CD14-positive monocyte (primary cell): ENCODE measurements around the gene MT1A. TPM values are rescaled to one million over a fixed set of nuclear protein-coding genes. Genes with fewer than 3 reads are reported as not detected.

Experiments
- DNase-seq, 3 donors: peaks; one replicate each; pipeline ENCODE4 v3.0.0-alpha.2; 2011 to 2022
- H2AFZ ChIP-seq: 2 replicates; pipeline ENCODE4 v1.6.0; 2012; ENCODE audit warnings: mild to moderate bottlenecking, low read depth, low read length, inconsistent platforms; ENCODE audit not compliant: insufficient read depth, poor library complexity, severe bottlenecking
- H3K27ac ChIP-seq, 2 donors: 1 replicate in 1 of 2; 2 replicates in 1 of 2; pipeline ENCODE4 v1.5.1; 2012 to 2013; ENCODE audit warnings: low read length in 2 of 2, control low read depth in 1 of 2, inconsistent platforms in 1 of 2, low read depth in 1 of 2, mild to moderate bottlenecking in 1 of 2
- H3K27me3 ChIP-seq, 2 donors: one replicate each; pipeline versions ENCODE4 v1.6.0 to v1.6.1; 2011 to 2013; ENCODE audit warnings: low read length in 2 of 2; ENCODE audit not compliant: control insufficient read depth in 2 of 2, insufficient read depth in 2 of 2
- H3K36me3 ChIP-seq, 2 donors: replicated peaks in 1 of 2; 1 replicate in 1 of 2; 2 replicates in 1 of 2; pipeline versions ENCODE4 v1.5.1 to v1.6.1; 2012 to 2013; ENCODE audit warnings: low read length in 2 of 2, control low read depth in 1 of 2, inconsistent platforms in 1 of 2, mild to moderate bottlenecking in 1 of 2; ENCODE audit not compliant: insufficient read depth in 2 of 2, control insufficient read depth in 1 of 2
- H3K4me1 ChIP-seq, 2 donors: 1 replicate in 1 of 2; 2 replicates in 1 of 2; pipeline versions ENCODE4 v1.5.1 to v1.6.1; 2012 to 2013; ENCODE audit warnings: low read length in 2 of 2, control low read depth in 1 of 2, inconsistent platforms in 1 of 2, mild to moderate bottlenecking in 1 of 2, moderate library complexity in 1 of 2; ENCODE audit not compliant: insufficient read depth in 2 of 2, control insufficient read depth in 1 of 2
- H3K4me2 ChIP-seq: replicated peaks from 2 replicates; pipeline ENCODE3; 2012; ENCODE audit warnings: low read length, moderate library complexity, mild to moderate bottlenecking; ENCODE audit not compliant: poor library complexity, severe bottlenecking; ENCODE audit errors: extremely low read depth
- H3K4me3 ChIP-seq, 3 experiments: fragments of 200-600 bp in 1 of 3; sonication (generic) in 1 of 3; replicated peaks in 1 of 3; 1 replicate in 2 of 3; 2 replicates in 1 of 3; pipeline ENCODE4 v1.5.1; 2011 to 2013; ENCODE audit warnings: low read length in 3 of 3, mild to moderate bottlenecking in 3 of 3, control low read depth in 2 of 3, low read depth in 2 of 3, inconsistent platforms in 1 of 3, moderate library complexity in 1 of 3
- H3K79me2 ChIP-seq: 2 replicates; pipeline ENCODE4 v1.6.0; 2012; ENCODE audit warnings: mild to moderate bottlenecking, control low read depth, inconsistent platforms, low read length, moderate library complexity; ENCODE audit not compliant: insufficient read depth
- H3K9ac ChIP-seq: 2 replicates; pipeline ENCODE4 v1.6.0; 2017; ENCODE audit warnings: low read length, mild to moderate bottlenecking; ENCODE audit not compliant: insufficient read depth, poor library complexity, severe bottlenecking
- H3K9me3 ChIP-seq, 2 donors: replicated peaks in 1 of 2; 1 replicate in 1 of 2; 2 replicates in 1 of 2; pipeline versions ENCODE4 v1.5.1 to v1.6.1; 2012 to 2013; ENCODE audit warnings: low read length in 2 of 2, control low read depth in 1 of 2; ENCODE audit not compliant: control insufficient read depth in 1 of 2, insufficient read depth in 1 of 2
- H4K20me1 ChIP-seq: 2 replicates; pipeline ENCODE4 v1.6.0; 2012; ENCODE audit warnings: mild to moderate bottlenecking, low read length, control low read depth, moderate library complexity; ENCODE audit not compliant: insufficient read depth
- H3K27ac Mint-ChIP-seq, 7 donors: one replicate each; pipeline ENCODE4 v1.8.0; 2020; ENCODE audit warnings: mild to moderate bottlenecking in 7 of 7, mixed read lengths in 7 of 7, moderate library complexity in 6 of 7, inconsistent platforms in 2 of 7
- H3K27me3 Mint-ChIP-seq, 3 donors: one replicate each; pipeline ENCODE4 v1.8.0; 2021 to 2022; ENCODE audit warnings: low read depth in 3 of 3, mild to moderate bottlenecking in 3 of 3, mixed read lengths in 3 of 3, moderate library complexity in 3 of 3, inconsistent platforms in 1 of 3
- H3K36me3 Mint-ChIP-seq, 2 donors: one replicate each; pipeline ENCODE4 v1.8.0; 2020; ENCODE audit warnings: mixed read lengths in 2 of 2, inconsistent platforms in 1 of 2, mild to moderate bottlenecking in 1 of 2
- H3K4me1 Mint-ChIP-seq: one replicate; pipeline ENCODE4 v1.8.0; 2020; ENCODE audit warnings: mild to moderate bottlenecking, mixed read lengths
- H3K4me3 Mint-ChIP-seq, 2 donors: one replicate each; pipeline ENCODE4 v1.8.0; 2020; ENCODE audit warnings: mild to moderate bottlenecking in 2 of 2, mixed read lengths in 2 of 2, moderate library complexity in 1 of 2
- H3K9me3 Mint-ChIP-seq, 7 donors: one replicate each; pipeline ENCODE4 v1.8.0; 2020 to 2022; ENCODE audit warnings: mixed read lengths in 7 of 7, mild to moderate bottlenecking in 6 of 7, moderate library complexity in 6 of 7, inconsistent platforms in 2 of 7
- WGBS: methylation state at CpG from one replicate; pipeline ENCODE4 v1.1.5; 2013; ENCODE audit warnings: missing lambda C conversion rate; ENCODE audit not compliant: insufficient coverage; 5-methylcytosine and 5-hydroxymethylcytosine counted together
- intact Hi-C, 2 donors: fragments of 100-400 bp; cut with micrococcal nuclease; formaldehyde crosslinking; loops; one replicate each; pipeline versions ENCODE4 v1.15.0 to v1.15.1; 2023
- polyA plus RNA-seq, 3 donors: library from polyadenylated mRNA; depleted of rRNA in 1 of 3; unstranded in 2 of 3; stranded (reverse) in 1 of 3; fragments of 300-500 nt in 2 of 3; fragments of >200 nt in 1 of 3; fragmentation: Illumina TruSeq in 2 of 3; gene quantifications; 1 replicate in 2 of 3; 2 replicates in 1 of 3; pipeline ENCODE4 v1.2.3, GENCODE V29; 2012 to 2021
- TF ChIP-seq, protein P1 (sequence below): fragments of 200-600 bp; IDR thresholded peaks from one replicate; pipeline ENCODE4 v1.8.0; 2022; ENCODE audit warnings: antibody characterized with exemption, mild to moderate bottlenecking

The MT1A gene
- polyA plus RNA-seq, 3 donors: not detected

GRCh38 chr16:56632848-56633365 lies 5.6 kb upstream of the MT1A start:
- Mint-ChIP-seq H3K4me3 (peak overlapping the region; percentile 68 to 94), H3K27me3 (peaks cover 79 to 93% (median 90%) of the 10 kb centered on the region in 3 donors), H3K4me1 (peaks cover 29% of the 10 kb centered on the region), H3K27ac (peak overlapping the region in 1 of 7 donors; percentile 15), H3K9me3 (peaks cover 0 to 22% (median 8%) of the 10 kb centered on the region in 7 donors), H3K36me3 (peaks cover 0 to 9% of the 10 kb centered on the region in 2 donors)
- Histone ChIP-seq H3K27me3 (peaks cover 72 to 89% of the 10 kb centered on the region in 2 donors), H3K4me3 (peak overlapping the region in 1 of 3 experiments; percentile 69), H3K4me2 (peak overlapping the region; percentile 61), H3K9me3 (peaks cover 0 to 49% of the 10 kb centered on the region in 2 donors), H3K36me3 (no peaks in the 10 kb centered on the region), H3K4me1 (peaks cover 8 to 13% of the 10 kb centered on the region in 2 donors), H2AFZ (peak overlapping the region; percentile 68), H3K9ac (no peak overlapping the region), H3K27ac (no peak overlapping the region), H3K79me2 (no peaks in the 10 kb centered on the region), H4K20me1 (no peaks in the 10 kb centered on the region)
- intact Hi-C loops: no loop called here
- TF ChIP-seq, protein P1, sequence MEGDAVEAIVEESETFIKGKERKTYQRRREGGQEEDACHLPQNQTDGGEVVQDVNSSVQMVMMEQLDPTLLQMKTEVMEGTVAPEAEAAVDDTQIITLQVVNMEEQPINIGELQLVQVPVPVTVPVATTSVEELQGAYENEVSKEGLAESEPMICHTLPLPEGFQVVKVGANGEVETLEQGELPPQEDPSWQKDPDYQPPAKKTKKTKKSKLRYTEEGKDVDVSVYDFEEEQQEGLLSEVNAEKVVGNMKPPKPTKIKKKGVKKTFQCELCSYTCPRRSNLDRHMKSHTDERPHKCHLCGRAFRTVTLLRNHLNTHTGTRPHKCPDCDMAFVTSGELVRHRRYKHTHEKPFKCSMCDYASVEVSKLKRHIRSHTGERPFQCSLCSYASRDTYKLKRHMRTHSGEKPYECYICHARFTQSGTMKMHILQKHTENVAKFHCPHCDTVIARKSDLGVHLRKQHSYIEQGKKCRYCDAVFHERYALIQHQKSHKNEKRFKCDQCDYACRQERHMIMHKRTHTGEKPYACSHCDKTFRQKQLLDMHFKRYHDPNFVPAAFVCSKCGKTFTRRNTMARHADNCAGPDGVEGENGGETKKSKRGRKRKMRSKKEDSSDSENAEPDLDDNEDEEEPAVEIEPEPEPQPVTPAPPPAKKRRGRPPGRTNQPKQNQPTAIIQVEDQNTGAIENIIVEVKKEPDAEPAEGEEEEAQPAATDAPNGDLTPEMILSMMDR: no peak
- DNase-seq: no peak
- WGBS: 10% methylated on average over 1 of the region's 6 CpGs

- no peaks in the 10 kb centered on the region for H3K79me2 ChIP-seq
- H4K20me1 ChIP-seq: no peaks in the 10 kb centered on the region
- peaks cover 78 to 93% of the 10 kb centered on the region in 2 donors for H3K27me3 ChIP-seq
- H3K27ac Mint-ChIP-seq: no peak overlapping the region
- H3K36me3 ChIP-seq: no peaks in the 10 kb centered on the region
- peaks cover 13 to 19% of the 10 kb centered on the region in 2 donors for H3K4me1 ChIP-seq
- H3K27ac ChIP-seq: no peak overlapping the region
- H2AFZ ChIP-seq: no peak overlapping the region
- H3K27me3 Mint-ChIP-seq: peaks cover 84 to 95% (median 90%) of the 10 kb centered on the region in 3 donors
- no peak overlapping the region for H3K9ac ChIP-seq
- peaks cover 0 to 55% of the 10 kb centered on the region in 2 donors for H3K9me3 ChIP-seq
- intact Hi-C loops: no loop called here
- peaks cover 0 to 9% of the 10 kb centered on the region in 2 donors for H3K36me3 Mint-ChIP-seq
- no peak for DNase-seq
- TF ChIP-seq, protein P1: no peak
- H3K4me1 Mint-ChIP-seq: peaks cover 33% of the 10 kb centered on the region
- H3K9me3 Mint-ChIP-seq: peaks cover 0 to 21% (median 8%) of the 10 kb centered on the region in 7 donors
- 51% methylated on average over 5 of the region's 7 CpGs for WGBS
- H3K4me3 ChIP-seq: no peak overlapping the region
- peak overlapping the region in 1 of 2 donors; percentile 94 for H3K4me3 Mint-ChIP-seq
- H3K4me2 ChIP-seq: no peak overlapping the region
These were observed 4.9 kb upstream of the MT1A start for GRCh38 chr16:56633535-56633934.
